Astrocyte (in vitro differentiated cells and primary cell): Measurements from ENCODE around the gene ALK. TPM values are rescaled to one million over a fixed set of nuclear protein-coding genes. Genes with fewer than 3 reads are reported as not detected.

ENCODE experiments used
- DNase-seq: peaks from one replicate; pipeline ENCODE4 v3.0.0-alpha.2; 2010; ENCODE audit warnings: low read depth
- FAIRE-seq: peaks from 2 replicates; lab custom pipeline; 2011; peaks lifted over from hg19 to GRCh38; lab: Jason Lieb, UNC
- H2AFZ ChIP-seq: 2 replicates; pipeline ENCODE4 v1.6.0; 2012; ENCODE audit warnings: low read depth, low read length, inconsistent platforms
- H3K27ac ChIP-seq: 2 replicates; pipeline ENCODE4 v1.5.1; 2011; ENCODE audit warnings: low read depth, low read length, inconsistent platforms
- H3K27me3 ChIP-seq: 2 replicates; pipeline ENCODE4 v1.6.0; 2011; ENCODE audit warnings: low read length, inconsistent platforms; ENCODE audit not compliant: insufficient read depth
- H3K36me3 ChIP-seq: 2 replicates; pipeline ENCODE4 v1.5.1; 2011; ENCODE audit warnings: low read length, inconsistent platforms; ENCODE audit not compliant: insufficient read depth
- H3K4me1 ChIP-seq: 2 replicates; pipeline ENCODE4 v1.5.1; 2011; ENCODE audit warnings: low read length, inconsistent platforms; ENCODE audit not compliant: insufficient read depth
- H3K4me2 ChIP-seq: 2 replicates; pipeline ENCODE4 v1.6.0; 2012; ENCODE audit warnings: low read length, inconsistent platforms
- H3K4me3 ChIP-seq: 2 replicates; pipeline ENCODE4 v1.5.1; 2011; ENCODE audit warnings: low read depth, mild to moderate bottlenecking, low read length, inconsistent platforms; ENCODE audit not compliant: insufficient read depth
- H3K79me2 ChIP-seq: 2 replicates; pipeline ENCODE4 v1.6.0; 2012; ENCODE audit warnings: mild to moderate bottlenecking, low read length, inconsistent platforms; ENCODE audit not compliant: insufficient read depth
- H3K9ac ChIP-seq: 2 replicates; pipeline ENCODE4 v1.6.0; 2012; ENCODE audit warnings: mild to moderate bottlenecking, low read length, inconsistent platforms
- H3K9me3 ChIP-seq: 2 replicates; pipeline ENCODE4 v1.5.1; 2012; ENCODE audit warnings: low read depth, mild to moderate bottlenecking, low read length, inconsistent platforms; ENCODE audit not compliant: insufficient read depth
- H4K20me1 ChIP-seq: 2 replicates; pipeline ENCODE4 v1.6.0; 2012; ENCODE audit warnings: low read length, inconsistent platforms; ENCODE audit not compliant: insufficient read depth
- H3K27ac Mint-ChIP-seq: one replicate; pipeline ENCODE4 v1.8.0; 2021; ENCODE audit warnings: mild to moderate bottlenecking, mixed read lengths; ENCODE audit not compliant: unreplicated experiment
- H3K27me3 Mint-ChIP-seq: one replicate; pipeline ENCODE4 v1.8.0; 2021; ENCODE audit warnings: low read depth, mixed read lengths; ENCODE audit not compliant: unreplicated experiment
- H3K36me3 Mint-ChIP-seq: one replicate; pipeline ENCODE4 v1.8.0; 2021; ENCODE audit warnings: low read depth, mixed read lengths; ENCODE audit not compliant: unreplicated experiment
- H3K4me1 Mint-ChIP-seq: one replicate; pipeline ENCODE4 v1.8.0; 2021; ENCODE audit warnings: low read depth, mixed read lengths; ENCODE audit not compliant: unreplicated experiment
- H3K4me3 Mint-ChIP-seq: one replicate; pipeline ENCODE4 v1.8.0; 2021; ENCODE audit warnings: mild to moderate bottlenecking, moderate library complexity, mixed read lengths; ENCODE audit not compliant: unreplicated experiment
- H3K9me3 Mint-ChIP-seq: one replicate; pipeline ENCODE4 v1.8.0; 2021; ENCODE audit warnings: mild to moderate bottlenecking, mixed read lengths; ENCODE audit not compliant: unreplicated experiment
- CTCF ChIP-seq: IDR thresholded peaks from 2 replicates; pipeline ENCODE4 v1.5.1; 2011; ENCODE audit warnings: low read depth, mild to moderate bottlenecking, inconsistent platforms, low read length, moderate library complexity; ENCODE audit not compliant: insufficient read depth
- EZH2 ChIP-seq: IDR thresholded peaks from 2 replicates; pipeline ENCODE4 v1.6.1; 2012; ENCODE audit warnings: mild to moderate bottlenecking, low read length, inconsistent platforms; ENCODE audit not compliant: insufficient read depth
- total RNA-seq: library from RNA; stranded (reverse); gene quantifications from 2 replicates; pipeline ENCODE4 v1.2.1, GENCODE V29; 2021

The ALK gene
- total RNA-seq, 1 donor from 2014 or later = 0.16 TPM

DNA sequence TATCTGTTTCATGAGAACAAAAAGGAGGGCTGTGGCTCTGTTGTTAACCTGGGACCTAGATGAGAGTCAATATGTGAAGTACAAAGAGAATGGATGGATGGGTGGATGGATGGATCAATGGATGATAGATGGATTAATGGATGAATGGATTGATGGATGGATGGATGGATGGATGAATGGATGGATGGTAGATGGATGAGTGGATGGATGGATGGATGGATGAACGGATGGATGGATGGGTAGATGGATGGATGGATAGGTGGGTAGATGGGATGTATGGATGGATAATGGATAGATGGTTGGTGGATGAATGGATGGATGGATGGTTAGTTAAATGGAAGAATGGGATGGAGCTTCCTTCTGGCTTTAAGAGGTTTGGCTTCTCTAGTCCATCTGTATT is 396.7 kb downstream of the ALK start:
- no peak overlapping the region for H3K27ac ChIP-seq
- Mint-ChIP-seq H3K4me3 (no peak overlapping the region), H3K9me3 (peaks cover 5% of the 10 kb centered on the region), H3K4me1 (peaks cover 31% of the 10 kb centered on the region), H3K27me3 (peaks cover 2% of the 10 kb centered on the region), H3K27ac (no peak overlapping the region), H3K36me3 (no peaks in the 10 kb centered on the region)
- H3K9ac ChIP-seq = no peak overlapping the region
- H3K9me3 ChIP-seq = no peaks in the 10 kb centered on the region
- H3K27me3 ChIP-seq = no peaks in the 10 kb centered on the region
- DNase-seq (no peak), FAIRE-seq (no peak)
- no peaks in the 10 kb centered on the region for H3K79me2 ChIP-seq
- H3K4me1 ChIP-seq = peaks cover 31% of the 10 kb centered on the region
- H3K36me3 ChIP-seq = no peaks in the 10 kb centered on the region
- no peak overlapping the region for H3K4me2 ChIP-seq
- TF ChIP-seq CTCF (no peak), EZH2 (no peak)
- H3K4me3 ChIP-seq = no peak overlapping the region
- H2AFZ ChIP-seq = no peak overlapping the region
- no peaks in the 10 kb centered on the region for H4K20me1 ChIP-seq

DNA sequence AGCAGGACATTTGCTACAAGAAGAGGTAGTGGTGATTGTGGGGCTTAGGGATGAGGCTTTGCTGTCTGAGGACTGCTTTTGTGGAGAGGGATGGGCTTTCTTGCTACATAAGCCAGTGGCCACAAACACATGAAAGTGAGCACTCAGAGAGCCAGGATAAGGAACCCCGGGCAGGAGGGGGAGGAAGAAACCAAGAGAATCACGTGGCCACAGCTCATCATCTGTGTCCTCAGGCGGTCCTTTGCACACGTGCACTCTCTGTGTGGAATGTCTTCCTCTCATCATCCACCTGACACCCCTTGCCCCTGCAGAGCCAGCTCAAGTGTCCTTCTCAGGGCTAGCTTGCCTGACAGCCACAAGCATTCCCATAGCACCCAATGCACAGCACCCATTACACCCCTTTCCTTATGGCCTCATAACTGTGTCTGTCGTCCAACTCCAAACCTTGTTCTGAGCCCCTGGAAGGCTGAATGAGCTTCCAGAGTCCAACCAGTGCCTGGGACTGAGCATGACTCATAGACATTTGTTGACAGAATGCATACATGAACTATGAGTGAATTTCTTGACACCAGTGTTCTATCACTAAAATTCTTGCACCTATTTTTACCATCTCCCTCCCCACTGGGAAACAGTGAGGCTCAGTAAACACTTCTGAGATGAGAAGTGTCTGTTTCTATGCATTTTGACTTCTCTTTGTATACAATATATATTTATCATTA is 398.3 kb downstream of the ALK start:
- Histone ChIP-seq H4K20me1 (no peaks in the 10 kb centered on the region), H3K4me2 (peak overlapping the region; percentile 55), H3K27ac (peak overlapping the region; percentile 35), H3K36me3 (no peaks in the 10 kb centered on the region), H3K9ac (no peak overlapping the region), H3K27me3 (no peaks in the 10 kb centered on the region), H2AFZ (no peak overlapping the region), H3K4me3 (no peak overlapping the region), H3K4me1 (peaks cover 20% of the 10 kb centered on the region), H3K79me2 (no peaks in the 10 kb centered on the region), H3K9me3 (no peaks in the 10 kb centered on the region)
- no peaks in the 10 kb centered on the region for H3K36me3 Mint-ChIP-seq
- no peak overlapping the region for H3K27ac Mint-ChIP-seq
- DNase-seq (peak; percentile 63), FAIRE-seq (peak; percentile 80)
- H3K4me3 Mint-ChIP-seq = no peak overlapping the region
- H3K4me1 Mint-ChIP-seq = peaks cover 22% of the 10 kb centered on the region
- H3K27me3 Mint-ChIP-seq = peaks cover 2% of the 10 kb centered on the region
- H3K9me3 Mint-ChIP-seq = peaks cover 5% of the 10 kb centered on the region
- TF ChIP-seq CTCF (no peak), EZH2 (no peak)

GRCh38 chr2:29520001-29520400 is 401.4 kb downstream of the ALK start:
- DNase-seq = peak; percentile 51
- H3K4me1 ChIP-seq = peaks cover 25% of the 10 kb centered on the region
- H3K27ac ChIP-seq = no peak overlapping the region

More at GRCh38 chr2:29520001-29520400, 401.4 kb downstream of the ALK start:
- Histone ChIP-seq H3K9ac (no peak overlapping the region), H2AFZ (no peak overlapping the region), H3K4me2 (peak overlapping the region; percentile 18), H3K9me3 (no peaks in the 10 kb centered on the region), H4K20me1 (no peaks in the 10 kb centered on the region), H3K36me3 (no peaks in the 10 kb centered on the region), H3K27me3 (no peaks in the 10 kb centered on the region), H3K4me3 (no peak overlapping the region), H3K79me2 (no peaks in the 10 kb centered on the region)
- H3K9me3 Mint-ChIP-seq = peaks cover 3% of the 10 kb centered on the region
- peaks cover 2% of the 10 kb centered on the region for H3K27me3 Mint-ChIP-seq
- peaks cover 27% of the 10 kb centered on the region for H3K4me1 Mint-ChIP-seq
- no peak for TF ChIP-seq EZH2
- TF ChIP-seq CTCF = no peak
- peak; percentile 85 for FAIRE-seq
- no peak overlapping the region for H3K27ac Mint-ChIP-seq
- no peak overlapping the region for H3K4me3 Mint-ChIP-seq
- no peaks in the 10 kb centered on the region for H3K36me3 Mint-ChIP-seq
